NB4 (cell line): ENCODE data around the gene CDH16.

Experiments used
- CTCF ChIP-seq: IDR thresholded peaks from one replicate; pipeline ENCODE4 v1.5.1; 2012; ENCODE audit warnings: low read depth, low read length
- MAX ChIP-seq: IDR thresholded peaks from 2 replicates; pipeline ENCODE4 v1.6.1; 2011; ENCODE audit warnings: low read depth, low read length
- MYC ChIP-seq: IDR thresholded peaks from 2 replicates; pipeline ENCODE4 v1.6.1; 2011; ENCODE audit warnings: low read depth, low read length
- POLR2A ChIP-seq: IDR thresholded peaks from 2 replicates; pipeline ENCODE4 v1.6.1; 2011; ENCODE audit warnings: mild to moderate bottlenecking; ENCODE audit not compliant: insufficient read length; ENCODE audit errors: extremely low read depth

DNA sequence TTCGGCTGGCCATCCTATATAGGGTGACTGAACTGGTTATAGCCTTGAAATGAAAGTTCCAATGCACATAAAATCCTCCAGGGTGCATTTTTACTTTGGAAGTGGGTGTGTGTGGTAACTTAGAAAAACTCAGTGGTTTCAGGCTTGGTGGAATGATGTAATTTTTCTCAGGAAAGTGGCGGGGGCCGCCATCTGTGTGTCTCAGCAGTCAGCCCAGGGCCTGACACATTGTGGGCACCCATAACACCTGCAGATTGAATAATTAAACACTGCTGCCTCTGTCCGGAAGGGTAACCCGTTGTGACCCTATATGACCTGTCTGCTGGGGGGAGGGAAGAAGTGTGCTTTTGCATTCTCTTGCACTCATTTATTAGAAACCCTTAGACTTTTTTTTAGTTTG, 40.6 kb downstream of the CDH16 start:
- TF ChIP-seq CTCF (no peak), POLR2A (no peak), MYC (no peak), MAX (0 out of 2 replicates have a peak, but pooled peaks have one; percentile 17)
